ENCODE data around the gene LSAMP. TPM values are rescaled to one million over a fixed set of nuclear protein-coding genes. Genes with fewer than 3 reads are reported as not detected.

The LSAMP gene
- total RNA-seq, 1 experiment from 2014 or later: not detected

DNA sequence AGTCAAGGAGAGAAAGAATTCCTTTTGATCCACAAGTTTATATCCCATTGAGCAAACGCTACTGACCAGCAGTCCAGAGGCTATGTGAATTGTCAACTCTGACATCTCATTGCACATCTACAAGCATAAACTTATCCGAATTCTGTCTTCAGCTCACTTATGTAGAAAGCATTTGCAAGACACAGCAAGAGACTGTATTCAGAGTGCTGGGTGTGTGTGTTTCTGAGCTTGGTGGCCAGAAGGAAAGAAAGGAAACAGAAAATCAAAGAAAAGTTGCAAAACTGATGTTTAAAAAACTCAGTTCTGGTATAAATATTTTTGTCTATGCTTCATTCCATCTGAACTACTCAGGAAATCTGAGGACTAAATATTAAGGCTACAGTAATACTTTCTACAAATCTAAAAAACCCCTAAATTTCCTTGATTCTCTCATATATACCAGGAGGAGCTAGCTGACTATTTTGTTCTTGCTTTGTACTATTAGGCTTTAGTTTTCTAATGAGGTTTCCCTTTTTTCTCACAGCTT, 45.5 kb downstream of the LSAMP start:
- ChIA-PET CTCF (no interaction called here), POLR2A (no interaction called here)
- Histone ChIP-seq H3K4me3 (ENCODE audit: low read depth, low read length) (no peak overlapping the region), H3K9me3 (no peaks in the 10 kb centered on the region), H3K27me3 (replicated peaks; ENCODE audit: control insufficient read depth, insufficient read depth, low read length) (no peaks in the 10 kb centered on the region), H3K4me1 (no peaks in the 10 kb centered on the region), H3K36me3 (ENCODE audit: control insufficient read depth, insufficient read depth, low read length) (no peaks in the 10 kb centered on the region)
- no TSS peak for BruUV-seq (replicated peaks)
- intact Hi-C loops (cut with micrococcal nuclease; ENCODE audit: unreplicated experiment): no loop called here
- Mint-ChIP-seq H3K36me3 (ENCODE audit: insufficient read depth, unreplicated experiment) (no peaks in the 10 kb centered on the region), H3K4me1 (ENCODE audit: low read depth, unreplicated experiment) (no peaks in the 10 kb centered on the region), H3K27me3 (ENCODE audit: insufficient read depth, unreplicated experiment) (peaks cover 3% of the 10 kb centered on the region), H3K4me3 (ENCODE audit: unreplicated experiment) (no peak overlapping the region), H3K27ac (ENCODE audit: unreplicated experiment) (no peak overlapping the region), H3K9me3 (ENCODE audit: unreplicated experiment) (no peaks in the 10 kb centered on the region)
- DNase-seq: no peak
- no peak for TF ChIP-seq CTCF (IDR thresholded peaks at IDR 0.05; ENCODE audit: insufficient read depth in 1 of 2, low read depth in 1 of 2, low read length in 1 of 2, severe bottlenecking in 1 of 2, unreplicated experiment in 1 of 2)

GRCh38 chr3:116394365-116394764, 50.9 kb downstream of the LSAMP start:
- Histone ChIP-seq H3K9me3 (no peaks in the 10 kb centered on the region), H3K4me3 (ENCODE audit: low read depth, low read length) (no peak overlapping the region), H3K27me3 (replicated peaks; ENCODE audit: control insufficient read depth, insufficient read depth, low read length) (no peaks in the 10 kb centered on the region), H3K4me1 (no peaks in the 10 kb centered on the region), H3K36me3 (ENCODE audit: control insufficient read depth, insufficient read depth, low read length) (no peaks in the 10 kb centered on the region)
- no peaks in the 10 kb centered on the region for H3K4me1 Mint-ChIP-seq (ENCODE audit: low read depth, unreplicated experiment)
- ChIA-PET POLR2A (no interaction called here), CTCF (no interaction called here)
- intact Hi-C loops (cut with micrococcal nuclease; ENCODE audit: unreplicated experiment): no loop called here
- no peak overlapping the region for H3K4me3 Mint-ChIP-seq (ENCODE audit: unreplicated experiment)
- no peak for DNase-seq
- BruUV-seq (replicated peaks): no TSS peak
- no peaks in the 10 kb centered on the region for H3K36me3 Mint-ChIP-seq (ENCODE audit: insufficient read depth, unreplicated experiment)
- peaks cover 3% of the 10 kb centered on the region for H3K27me3 Mint-ChIP-seq (ENCODE audit: insufficient read depth, unreplicated experiment)
- TF ChIP-seq CTCF (IDR thresholded peaks at IDR 0.05; ENCODE audit: insufficient read depth in 1 of 2, low read depth in 1 of 2, low read length in 1 of 2, severe bottlenecking in 1 of 2, unreplicated experiment in 1 of 2): no peak
- no peak overlapping the region for H3K27ac Mint-ChIP-seq (ENCODE audit: unreplicated experiment)
- H3K9me3 Mint-ChIP-seq (ENCODE audit: unreplicated experiment): no peaks in the 10 kb centered on the region

GRCh38 chr3:116393199-116393598, 52.1 kb downstream of the LSAMP start:
- Histone ChIP-seq H3K9me3 (no peaks in the 10 kb centered on the region), H3K27me3 (replicated peaks; ENCODE audit: control insufficient read depth, insufficient read depth, low read length) (no peaks in the 10 kb centered on the region), H3K4me3 (ENCODE audit: low read depth, low read length) (no peak overlapping the region), H3K4me1 (no peaks in the 10 kb centered on the region), H3K36me3 (ENCODE audit: control insufficient read depth, insufficient read depth, low read length) (no peaks in the 10 kb centered on the region)
- Mint-ChIP-seq H3K9me3 (ENCODE audit: unreplicated experiment) (no peaks in the 10 kb centered on the region), H3K27me3 (ENCODE audit: insufficient read depth, unreplicated experiment) (peaks cover 3% of the 10 kb centered on the region), H3K4me1 (ENCODE audit: low read depth, unreplicated experiment) (no peaks in the 10 kb centered on the region), H3K36me3 (ENCODE audit: insufficient read depth, unreplicated experiment) (no peaks in the 10 kb centered on the region), H3K4me3 (ENCODE audit: unreplicated experiment) (no peak overlapping the region), H3K27ac (ENCODE audit: unreplicated experiment) (no peak overlapping the region)
- TF ChIP-seq CTCF (IDR thresholded peaks at IDR 0.05; ENCODE audit: insufficient read depth in 1 of 2, low read depth in 1 of 2, low read length in 1 of 2, severe bottlenecking in 1 of 2, unreplicated experiment in 1 of 2): no peak
- CTCF ChIA-PET: no interaction called here
- POLR2A ChIA-PET: no interaction called here
- DNase-seq: no peak
- intact Hi-C loops (cut with micrococcal nuclease; ENCODE audit: unreplicated experiment): no loop called here
- no TSS peak for BruUV-seq (replicated peaks)

Data from Caco-2 (cell line).